Mucosa of stomach (tissue), 1 donor: ENCODE measurements around the gene EIF3F.

Source experiments
- H3K27me3 ChIP-seq: one replicate; pipeline ENCODE4 v1.7.0; 2013; ENCODE audit warnings: mild to moderate bottlenecking, low read length; ENCODE audit not compliant: control insufficient read depth, insufficient read depth
- H3K36me3 ChIP-seq: one replicate; pipeline ENCODE4 v1.7.0; 2013; ENCODE audit warnings: low read length; ENCODE audit not compliant: control insufficient read depth, insufficient read depth
- H3K4me1 ChIP-seq: one replicate; pipeline ENCODE4 v1.7.0; 2013; ENCODE audit warnings: mild to moderate bottlenecking, low read length; ENCODE audit not compliant: control insufficient read depth, insufficient read depth
- H3K4me3 ChIP-seq: one replicate; pipeline ENCODE4 v1.7.0; 2013; ENCODE audit warnings: low read length
- H3K9ac ChIP-seq: one replicate; pipeline ENCODE4 v1.7.0; 2013; ENCODE audit warnings: mild to moderate bottlenecking, low read length, moderate library complexity
- H3K9me3 ChIP-seq: one replicate; pipeline ENCODE4 v1.7.0; 2013; ENCODE audit warnings: mild to moderate bottlenecking, low read length, moderate library complexity; ENCODE audit not compliant: control insufficient read depth
- donor health status: Pancreatic carcinoma.

EIF3F gene, protein sequence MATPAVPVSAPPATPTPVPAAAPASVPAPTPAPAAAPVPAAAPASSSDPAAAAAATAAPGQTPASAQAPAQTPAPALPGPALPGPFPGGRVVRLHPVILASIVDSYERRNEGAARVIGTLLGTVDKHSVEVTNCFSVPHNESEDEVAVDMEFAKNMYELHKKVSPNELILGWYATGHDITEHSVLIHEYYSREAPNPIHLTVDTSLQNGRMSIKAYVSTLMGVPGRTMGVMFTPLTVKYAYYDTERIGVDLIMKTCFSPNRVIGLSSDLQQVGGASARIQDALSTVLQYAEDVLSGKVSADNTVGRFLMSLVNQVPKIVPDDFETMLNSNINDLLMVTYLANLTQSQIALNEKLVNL

DNA sequence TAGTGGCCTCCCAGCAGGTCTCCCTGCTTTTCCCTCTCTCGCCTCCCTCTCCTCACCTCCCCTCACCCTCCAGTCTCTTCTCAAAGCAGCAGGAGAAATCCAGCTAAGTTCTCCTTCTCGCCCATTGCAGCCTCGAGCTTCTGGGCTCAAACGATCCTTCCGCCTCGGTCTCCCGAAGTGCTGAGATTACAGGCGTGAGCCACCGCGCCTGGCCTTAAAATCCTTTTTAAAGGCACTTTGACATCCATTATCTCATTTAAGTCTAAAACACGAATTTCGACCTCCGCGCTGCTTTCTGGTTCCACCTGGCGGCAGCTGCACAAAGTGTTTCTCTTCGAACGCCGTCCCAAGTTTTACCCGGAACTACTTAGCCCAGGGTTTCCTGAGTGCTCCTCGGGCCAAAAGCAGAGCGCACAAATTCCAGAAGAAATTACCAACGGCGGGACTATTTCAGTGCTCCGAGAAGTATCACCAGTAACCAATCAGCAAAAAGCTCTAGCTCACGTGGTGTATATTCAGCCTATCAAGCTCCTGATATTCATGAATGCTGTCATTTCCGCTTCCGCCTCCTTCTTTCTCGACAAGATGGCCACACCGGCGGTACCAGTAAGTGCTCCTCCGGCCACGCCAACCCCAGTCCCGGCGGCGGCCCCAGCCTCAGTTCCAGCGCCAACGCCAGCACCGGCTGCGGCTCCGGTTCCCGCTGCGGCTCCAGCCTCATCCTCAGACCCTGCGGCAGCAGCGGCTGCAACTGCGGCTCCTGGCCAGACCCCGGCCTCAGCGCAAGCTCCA lies at the start of gene EIF3F:
TSS of gene EIF3F (plus strand) at position 570 of the 792 bp plus-strand sequence. CDS start at position 586, 16 bp downstream.
- Histone ChIP-seq H3K9ac (peak within 1 kb of the TSS; percentile 83), H3K4me3 (peak within 1 kb of the TSS; percentile 61), H3K27me3 (no peaks in the 10 kb centered on the region), H3K9me3 (no peaks in the 10 kb centered on the region), H3K36me3 (no peaks in the 10 kb centered on the region), H3K4me1 (peaks cover 7% of the 10 kb centered on the region)

GRCh38 chr11:7941146-7941545 lies 46.0 kb upstream of the EIF3F start:
- no peaks in the 10 kb centered on the region for H3K9me3 ChIP-seq
- H3K4me3 ChIP-seq: no peak overlapping the region
- no peaks in the 10 kb centered on the region for H3K36me3 ChIP-seq
- H3K4me1 ChIP-seq: peaks cover 5% of the 10 kb centered on the region
- H3K27me3 ChIP-seq: no peaks in the 10 kb centered on the region
- no peak overlapping the region for H3K9ac ChIP-seq

DNA sequence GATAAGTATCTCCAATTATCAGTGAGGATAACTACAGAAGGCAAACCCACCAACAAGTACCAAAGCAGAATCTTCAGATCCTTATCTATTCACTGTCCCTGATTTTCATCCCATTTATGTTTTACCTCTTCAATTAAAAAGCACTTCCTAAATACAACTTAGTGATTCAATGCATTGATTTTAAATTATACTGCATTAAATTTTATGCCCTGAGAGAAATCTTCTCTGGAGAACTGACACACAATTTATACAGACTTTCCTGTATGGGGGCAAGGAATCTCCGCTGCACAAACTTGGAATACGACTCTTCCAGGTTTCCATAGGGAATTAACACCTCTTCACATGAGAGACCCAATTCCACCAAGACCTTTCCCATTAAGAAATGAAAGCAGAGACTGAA lies 45.5 kb upstream of the EIF3F start, which contains the start of gene OR10A3:
TSS of gene OR10A3 (minus strand) at position 101 of the 400 bp plus-strand sequence. CDS start 2,188 bp downstream, outside the sequence.
- H3K4me1 ChIP-seq: peaks cover under 1% of the 10 kb centered on the region
- H3K9me3 ChIP-seq: no peaks in the 10 kb centered on the region
- H3K36me3 ChIP-seq: no peaks in the 10 kb centered on the region
- no peaks in the 10 kb centered on the region for H3K27me3 ChIP-seq
- no peak within 1 kb of the TSS for H3K9ac ChIP-seq
- no peak within 1 kb of the TSS for H3K4me3 ChIP-seq

GRCh38 chr11:7944123-7944522 lies 43.0 kb upstream of the EIF3F start:
- H3K36me3 ChIP-seq: no peaks in the 10 kb centered on the region

GRCh38 chr11:7949934-7950333 lies 37.2 kb upstream of the EIF3F start:
- no peak overlapping the region for H3K4me3 ChIP-seq
- H3K36me3 ChIP-seq: no peaks in the 10 kb centered on the region

More at GRCh38 chr11:7944123-7944522, 43.0 kb upstream of the EIF3F start:
- no peak overlapping the region for H3K9ac ChIP-seq
- H3K4me1 ChIP-seq: no peaks in the 10 kb centered on the region
- H3K4me3 ChIP-seq: no peak overlapping the region
- no peaks in the 10 kb centered on the region for H3K27me3 ChIP-seq
- no peaks in the 10 kb centered on the region for H3K9me3 ChIP-seq

DNA sequence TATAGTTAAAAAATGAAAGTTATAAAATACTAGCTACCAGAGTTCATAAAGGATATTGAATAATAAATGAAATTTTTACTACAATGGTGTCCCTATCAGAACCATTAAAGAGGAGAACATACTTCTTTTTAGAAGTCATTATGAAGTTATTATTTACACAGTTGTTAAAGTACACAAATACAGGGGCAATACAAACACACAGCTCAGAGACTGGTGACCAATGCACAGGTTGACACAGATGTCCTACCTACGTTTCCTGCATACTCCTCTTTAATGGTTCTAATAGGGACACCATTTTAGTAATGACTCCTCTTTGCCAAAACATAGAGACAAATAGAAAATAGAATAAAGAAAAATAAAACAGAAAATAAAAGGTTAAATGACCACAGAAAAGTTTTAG lies 31.9 kb upstream of the EIF3F start:
- Histone ChIP-seq H3K4me3 (no peak overlapping the region), H3K9ac (no peak overlapping the region), H3K36me3 (no peaks in the 10 kb centered on the region), H3K4me1 (no peaks in the 10 kb centered on the region), H3K9me3 (no peaks in the 10 kb centered on the region), H3K27me3 (no peaks in the 10 kb centered on the region)

More at GRCh38 chr11:7949934-7950333, 37.2 kb upstream of the EIF3F start:
- Histone ChIP-seq H3K27me3 (no peaks in the 10 kb centered on the region), H3K4me1 (no peaks in the 10 kb centered on the region), H3K9ac (no peak overlapping the region), H3K9me3 (no peaks in the 10 kb centered on the region)

DNA sequence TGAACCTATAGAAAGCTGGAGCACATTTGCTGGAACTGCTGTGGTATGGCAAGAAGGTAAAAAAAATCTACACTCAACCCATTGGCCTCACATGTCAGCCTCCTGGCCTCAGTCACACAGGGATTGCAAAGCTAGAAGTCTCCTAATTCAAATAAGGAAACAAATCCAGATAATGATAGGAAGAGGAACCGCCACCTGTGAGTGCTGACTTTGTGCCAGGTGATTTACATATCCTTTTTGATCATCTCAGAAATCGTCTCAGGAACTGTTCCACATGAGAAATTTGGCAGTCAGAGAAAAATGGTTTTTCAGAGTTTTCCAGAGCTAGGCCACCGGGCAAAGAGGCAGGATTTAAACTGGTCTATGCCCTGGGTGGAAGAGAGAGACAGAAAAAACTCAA lies 22.9 kb upstream of the EIF3F start:
- no peaks in the 10 kb centered on the region for H3K27me3 ChIP-seq
- H3K4me3 ChIP-seq: no peak overlapping the region
- no peak overlapping the region for H3K9ac ChIP-seq
- H3K9me3 ChIP-seq: no peaks in the 10 kb centered on the region
- peaks cover 4% of the 10 kb centered on the region for H3K4me1 ChIP-seq
- H3K36me3 ChIP-seq: no peaks in the 10 kb centered on the region

DNA sequence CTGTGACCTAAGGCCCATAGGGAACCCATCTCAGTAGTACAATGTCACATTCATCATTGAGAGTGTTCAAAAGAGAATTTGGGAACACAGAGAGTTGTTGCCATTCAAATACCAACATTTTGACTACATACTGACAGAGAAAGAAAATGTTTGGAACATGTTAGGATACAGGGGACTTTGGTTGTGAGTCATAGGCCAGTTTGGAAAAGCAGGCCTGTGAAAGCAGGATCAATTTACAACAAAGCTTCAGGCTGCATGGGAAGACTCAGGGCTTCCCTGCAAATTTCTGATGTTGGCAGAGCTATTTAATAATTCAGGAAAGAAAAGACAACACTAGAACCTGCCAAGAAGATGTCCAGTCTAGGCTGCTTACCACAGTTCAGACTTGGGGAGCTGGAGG lies 22.3 kb upstream of the EIF3F start:
- no peak overlapping the region for H3K4me3 ChIP-seq
- H3K9me3 ChIP-seq: no peaks in the 10 kb centered on the region
- no peaks in the 10 kb centered on the region for H3K36me3 ChIP-seq
- peaks cover 4% of the 10 kb centered on the region for H3K4me1 ChIP-seq
- no peaks in the 10 kb centered on the region for H3K27me3 ChIP-seq
- H3K9ac ChIP-seq: no peak overlapping the region

- Histone ChIP-seq H3K4me3 (no peak within 1 kb of the TSS), H3K9me3 (no peaks in the 10 kb centered on the region), H3K36me3 (no peaks in the 10 kb centered on the region), H3K9ac (no peak within 1 kb of the TSS), H3K27me3 (no peaks in the 10 kb centered on the region), H3K4me1 (peaks cover 4% of the 10 kb centered on the region)
Measured at GRCh38 chr11:7965386-7965785, 21.8 kb upstream of the EIF3F start, which contains the start of gene NLRP10. Gene NLRP10 (minus strand): TSS chr11:7965447. CDS start chr11:7963495, 1,952 bp downstream.

GRCh38 chr11:7967097-7967496 lies 20.0 kb upstream of the EIF3F start:
- Histone ChIP-seq H3K27me3 (no peaks in the 10 kb centered on the region), H3K9ac (no peak overlapping the region), H3K4me3 (no peak overlapping the region), H3K9me3 (no peaks in the 10 kb centered on the region), H3K4me1 (peaks cover 4% of the 10 kb centered on the region), H3K36me3 (no peaks in the 10 kb centered on the region)

GRCh38 chr11:7967826-7968225 lies 19.3 kb upstream of the EIF3F start:
- Histone ChIP-seq H3K4me3 (no peak overlapping the region), H3K27me3 (no peaks in the 10 kb centered on the region), H3K9me3 (no peaks in the 10 kb centered on the region), H3K4me1 (peaks cover 4% of the 10 kb centered on the region), H3K36me3 (no peaks in the 10 kb centered on the region), H3K9ac (no peak overlapping the region)

- Histone ChIP-seq H3K27me3 (no peaks in the 10 kb centered on the region), H3K4me3 (no peak overlapping the region), H3K9ac (no peak overlapping the region), H3K4me1 (peaks cover 4% of the 10 kb centered on the region), H3K36me3 (no peaks in the 10 kb centered on the region), H3K9me3 (no peaks in the 10 kb centered on the region)
Measured at GRCh38 chr11:7968686-7969085, 18.5 kb upstream of the EIF3F start.
